ENCODE results near the gene PCDH12. TPM values are rescaled to one million over a fixed set of nuclear protein-coding genes. Genes with fewer than 3 reads are reported as not detected.

Gene PCDH12
- polyA plus RNA-seq, 3 donors: 0.20 to 1.2 (median 0.90) TPM

GRCh38 chr5:141929398-141930058 lies 28.5 kb downstream of the PCDH12 start:
- Histone ChIP-seq H3K9me3 (replicated peaks in 1 of 2; ENCODE audit: control insufficient read depth in 1 of 2, insufficient read depth in 1 of 2, low read length in 2 of 2) (no peaks in the 10 kb centered on the region), H3K27ac (ENCODE audit: low read depth in 1 of 2, low read length in 2 of 2) (no peak overlapping the region), H3K9ac (ENCODE audit: insufficient read depth, low read length, poor library complexity, severe bottlenecking) (no peak overlapping the region), H3K79me2 (ENCODE audit: insufficient read depth, low read length) (peaks cover 9% of the 10 kb centered on the region), H3K36me3 (replicated peaks in 1 of 2; ENCODE audit: control insufficient read depth in 1 of 2, insufficient read depth in 2 of 2, low read length in 2 of 2) (peaks cover 88 to 93% of the 10 kb centered on the region in 2 donors), H3K4me3 (replicated peaks in 1 of 3; ENCODE audit: low read depth in 2 of 3, low read length in 3 of 3) (no peak overlapping the region), H2AFZ (ENCODE audit: insufficient read depth, low read depth, low read length, poor library complexity, severe bottlenecking) (no peak overlapping the region), H4K20me1 (ENCODE audit: insufficient read depth, low read length) (peaks cover 32% of the 10 kb centered on the region), H3K27me3 (ENCODE audit: control insufficient read depth in 2 of 2, insufficient read depth in 2 of 2, low read length in 2 of 2) (no peaks in the 10 kb centered on the region), H3K4me1 (ENCODE audit: control insufficient read depth in 1 of 2, insufficient read depth in 2 of 2, low read length in 2 of 2) (peaks cover under 1 to 1% of the 10 kb centered on the region in 2 donors), H3K4me2 (replicated peaks; ENCODE audit: extremely low read depth, low read length, poor library complexity, severe bottlenecking) (no peak overlapping the region)
- peaks cover 0 to 1% (median 0%) of the 10 kb centered on the region in 7 donors for H3K9me3 Mint-ChIP-seq
- no peak for TF ChIP-seq CTCF (IDR thresholded peaks at IDR 0.05)
- H3K36me3 Mint-ChIP-seq: peaks cover 81 to 95% of the 10 kb centered on the region in 2 donors
- no peak for DNase-seq
- peak overlapping the region in 3 of 7 donors; percentile 15 to 56 (median 40) for H3K27ac Mint-ChIP-seq
- H3K4me3 Mint-ChIP-seq: no peak overlapping the region
- H3K4me1 Mint-ChIP-seq: peaks cover 8% of the 10 kb centered on the region
- intact Hi-C loops (cut with micrococcal nuclease): no loop called here
- H3K27me3 Mint-ChIP-seq (ENCODE audit: low read depth in 3 of 3): peaks cover 0 to 2% (median 0%) of the 10 kb centered on the region in 3 donors
- WGBS (ENCODE audit: insufficient coverage): 97% methylated on average over 13 of the region's 19 CpGs

GRCh38 chr5:141928051-141928450 lies 30.0 kb downstream of the PCDH12 start:
- H3K4me3 ChIP-seq (replicated peaks in 1 of 3; ENCODE audit: low read depth in 2 of 3, low read length in 3 of 3): no peak overlapping the region
- peaks cover 15% of the 10 kb centered on the region for H3K4me1 Mint-ChIP-seq
- H3K27me3 ChIP-seq (ENCODE audit: control insufficient read depth in 2 of 2, insufficient read depth in 2 of 2, low read length in 2 of 2): no peaks in the 10 kb centered on the region
- no peak overlapping the region for H2AFZ ChIP-seq (ENCODE audit: insufficient read depth, low read depth, low read length, poor library complexity, severe bottlenecking)
- no peaks in the 10 kb centered on the region for H3K9me3 Mint-ChIP-seq
- peak overlapping the region in 1 of 7 donors; percentile 43 for H3K27ac Mint-ChIP-seq
- H3K9ac ChIP-seq (ENCODE audit: insufficient read depth, low read length, poor library complexity, severe bottlenecking): no peak overlapping the region
- H3K9me3 ChIP-seq (replicated peaks in 1 of 2; ENCODE audit: control insufficient read depth in 1 of 2, insufficient read depth in 1 of 2, low read length in 2 of 2): no peaks in the 10 kb centered on the region
- H3K79me2 ChIP-seq (ENCODE audit: insufficient read depth, low read length): peaks cover 14% of the 10 kb centered on the region
- H4K20me1 ChIP-seq (ENCODE audit: insufficient read depth, low read length): peaks cover 38% of the 10 kb centered on the region
- H3K4me1 ChIP-seq (ENCODE audit: control insufficient read depth in 1 of 2, insufficient read depth in 2 of 2, low read length in 2 of 2): peaks cover 10 to 11% of the 10 kb centered on the region in 2 donors
- no peak overlapping the region for H3K4me3 Mint-ChIP-seq
- peaks cover 70 to 80% of the 10 kb centered on the region in 2 donors for H3K36me3 Mint-ChIP-seq
- no peak overlapping the region for H3K4me2 ChIP-seq (replicated peaks; ENCODE audit: extremely low read depth, low read length, poor library complexity, severe bottlenecking)
- 49% methylated on average over 6 of the region's 8 CpGs for WGBS (ENCODE audit: insufficient coverage)
- H3K36me3 ChIP-seq (replicated peaks in 1 of 2; ENCODE audit: control insufficient read depth in 1 of 2, insufficient read depth in 2 of 2, low read length in 2 of 2): peaks cover 73 to 78% of the 10 kb centered on the region in 2 donors
- DNase-seq: no peak
- intact Hi-C loops (cut with micrococcal nuclease): no loop called here
- H3K27me3 Mint-ChIP-seq (ENCODE audit: low read depth in 3 of 3): peaks cover 0 to 2% (median 0%) of the 10 kb centered on the region in 3 donors
- no peak for TF ChIP-seq CTCF (IDR thresholded peaks at IDR 0.05)
- no peak overlapping the region for H3K27ac ChIP-seq (ENCODE audit: low read depth in 1 of 2, low read length in 2 of 2)

Data from CD14-positive monocyte (primary cell).